ENCODE results near the gene IDH3G. TPM values are rescaled to one million over a fixed set of nuclear protein-coding genes. Genes with fewer than 3 reads are reported as not detected.
"Not testable (repeated sequence)": the region's sequence is repeated elsewhere in the genome, so short reads cannot be mapped to it uniquely, and the experiment has no call there.

The IDH3G gene
- total and polyA plus RNA-seq, 5 donors from 2014 or later: 64.4 to 127 (median 100) TPM

GRCh38 chrX:153763298-153763932, 30.8 kb downstream of the IDH3G start:
- H3K4me3 Mint-ChIP-seq: no peak overlapping the region
- H3K9me3 ChIP-seq (ENCODE audit: control insufficient read depth in 2 of 2, low read length in 2 of 2): no peaks in the 10 kb centered on the region
- ATAC-seq (ENCODE audit: low read depth in 2 of 2) (no peak), DNase-seq (no peak)
- no peaks in the 10 kb centered on the region for H3K4me1 ChIP-seq (ENCODE audit: control insufficient read depth, insufficient read depth, low read length, poor library complexity, severe bottlenecking)
- peaks cover 0 to 4% (median 0%) of the 10 kb centered on the region in 4 donors for H3K4me1 Mint-ChIP-seq
- no peaks in the 10 kb centered on the region for H3K27me3 Mint-ChIP-seq
- H3K36me3 Mint-ChIP-seq: no peaks in the 10 kb centered on the region
- H3K36me3 ChIP-seq (ENCODE audit: control insufficient read depth, insufficient read depth, low read length): no peaks in the 10 kb centered on the region
- H3K4me3 ChIP-seq (ENCODE audit: low read depth, low read length): no peak overlapping the region
- no peaks in the 10 kb centered on the region for H3K9me3 Mint-ChIP-seq
- H3K27ac Mint-ChIP-seq: no peak overlapping the region
- no peaks in the 10 kb centered on the region for H3K27me3 ChIP-seq (ENCODE audit: control insufficient read depth, insufficient read depth, low read length)
- H3K27ac ChIP-seq (ENCODE audit: insufficient read depth, low read length, poor library complexity, severe bottlenecking): no peak overlapping the region

- H3K4me1 Mint-ChIP-seq: peaks cover 0 to 4% (median 0%) of the 10 kb centered on the region in 4 donors
- Histone ChIP-seq H3K36me3 (ENCODE audit: control insufficient read depth, insufficient read depth, low read length) (no peaks in the 10 kb centered on the region), H3K27ac (ENCODE audit: insufficient read depth, low read length, poor library complexity, severe bottlenecking) (no peak overlapping the region), H3K4me3 (ENCODE audit: low read depth, low read length) (no peak overlapping the region), H3K4me1 (ENCODE audit: control insufficient read depth, insufficient read depth, low read length, poor library complexity, severe bottlenecking) (no peaks in the 10 kb centered on the region), H3K27me3 (ENCODE audit: control insufficient read depth, insufficient read depth, low read length) (no peaks in the 10 kb centered on the region), H3K9me3 (ENCODE audit: control insufficient read depth in 2 of 2, low read length in 2 of 2) (no peaks in the 10 kb centered on the region)
- ATAC-seq (ENCODE audit: low read depth in 2 of 2) (no peak), DNase-seq (no peak)
- H3K27ac Mint-ChIP-seq: peak overlapping the region in 1 of 3 donors; percentile 43
- H3K27me3 Mint-ChIP-seq: no peaks in the 10 kb centered on the region
- H3K36me3 Mint-ChIP-seq: no peaks in the 10 kb centered on the region
- no peak overlapping the region for H3K4me3 Mint-ChIP-seq
- no peaks in the 10 kb centered on the region for H3K9me3 Mint-ChIP-seq
These were observed 31.5 kb downstream of the IDH3G start for GRCh38 chrX:153762626-153763173.

- Mint-ChIP-seq H3K4me3 (no peak overlapping the region), H3K9me3 (no peaks in the 10 kb centered on the region), H3K27me3 (no peaks in the 10 kb centered on the region), H3K4me1 (peaks cover 0 to 4% (median 0%) of the 10 kb centered on the region in 4 donors), H3K27ac (no peak overlapping the region), H3K36me3 (no peaks in the 10 kb centered on the region)
- no peaks in the 10 kb centered on the region for H3K4me1 ChIP-seq (ENCODE audit: control insufficient read depth, insufficient read depth, low read length, poor library complexity, severe bottlenecking)
- no peak overlapping the region for H3K27ac ChIP-seq (ENCODE audit: insufficient read depth, low read length, poor library complexity, severe bottlenecking)
- H3K4me3 ChIP-seq (ENCODE audit: low read depth, low read length): no peak overlapping the region
- no peaks in the 10 kb centered on the region for H3K9me3 ChIP-seq (ENCODE audit: control insufficient read depth in 2 of 2, low read length in 2 of 2)
- no peaks in the 10 kb centered on the region for H3K27me3 ChIP-seq (ENCODE audit: control insufficient read depth, insufficient read depth, low read length)
- no peaks in the 10 kb centered on the region for H3K36me3 ChIP-seq (ENCODE audit: control insufficient read depth, insufficient read depth, low read length)
- no peak for DNase-seq
- no peak for ATAC-seq (ENCODE audit: low read depth in 2 of 2)
These were observed 32.3 kb downstream of the IDH3G start for GRCh38 chrX:153761863-153762262.

GRCh38 chrX:153755136-153755535, 39.0 kb downstream of the IDH3G start:
- H3K27me3 ChIP-seq (ENCODE audit: control insufficient read depth, insufficient read depth, low read length): no peaks in the 10 kb centered on the region
- H3K27ac Mint-ChIP-seq: no peak overlapping the region

GRCh38 chrX:153750127-153750774, 43.9 kb downstream of the IDH3G start:
- Histone ChIP-seq H3K27ac (ENCODE audit: insufficient read depth, low read length, poor library complexity, severe bottlenecking) (no peak overlapping the region), H3K4me1 (ENCODE audit: control insufficient read depth, insufficient read depth, low read length, poor library complexity, severe bottlenecking) (no peaks in the 10 kb centered on the region), H3K27me3 (ENCODE audit: control insufficient read depth, insufficient read depth, low read length) (no peaks in the 10 kb centered on the region), H3K4me3 (ENCODE audit: low read depth, low read length) (no peak overlapping the region), H3K36me3 (ENCODE audit: control insufficient read depth, insufficient read depth, low read length) (no peaks in the 10 kb centered on the region), H3K9me3 (ENCODE audit: control insufficient read depth in 2 of 2, low read length in 2 of 2) (no peaks in the 10 kb centered on the region)
- no peak overlapping the region for H3K4me3 Mint-ChIP-seq
- H3K4me1 Mint-ChIP-seq: no peaks in the 10 kb centered on the region
- H3K9me3 Mint-ChIP-seq: no peaks in the 10 kb centered on the region
- peaks cover 10% of the 10 kb centered on the region for H3K27me3 Mint-ChIP-seq
- ATAC-seq (ENCODE audit: low read depth in 2 of 2): no peak
- no peak for DNase-seq
- no peak overlapping the region for H3K27ac Mint-ChIP-seq
- H3K36me3 Mint-ChIP-seq: no peaks in the 10 kb centered on the region

More at GRCh38 chrX:153755136-153755535, 39.0 kb downstream of the IDH3G start:
- Mint-ChIP-seq H3K27me3 (peaks cover 5% of the 10 kb centered on the region), H3K4me1 (no peaks in the 10 kb centered on the region), H3K9me3 (peaks cover 0 to 1% (median 0%) of the 10 kb centered on the region in 7 donors), H3K36me3 (no peaks in the 10 kb centered on the region), H3K4me3 (no peak overlapping the region)
- DNase-seq (no peak), ATAC-seq (ENCODE audit: low read depth in 2 of 2) (no peak)
- Histone ChIP-seq H3K4me1 (ENCODE audit: control insufficient read depth, insufficient read depth, low read length, poor library complexity, severe bottlenecking) (no peaks in the 10 kb centered on the region), H3K4me3 (ENCODE audit: low read depth, low read length) (no peak overlapping the region), H3K27ac (ENCODE audit: insufficient read depth, low read length, poor library complexity, severe bottlenecking) (no peak overlapping the region), H3K9me3 (ENCODE audit: control insufficient read depth in 2 of 2, low read length in 2 of 2) (no peaks in the 10 kb centered on the region), H3K36me3 (ENCODE audit: control insufficient read depth, insufficient read depth, low read length) (no peaks in the 10 kb centered on the region)

- DNase-seq; H3K9me3 Mint-ChIP-seq; H3K4me1 Mint-ChIP-seq; H3K4me1 ChIP-seq (ENCODE audit: control insufficient read depth, insufficient read depth, low read length, poor library complexity, severe bottlenecking); H3K9me3 ChIP-seq (ENCODE audit: control insufficient read depth in 2 of 2, low read length in 2 of 2); H3K4me3 Mint-ChIP-seq; H3K36me3 ChIP-seq (ENCODE audit: control insufficient read depth, insufficient read depth, low read length); H3K27ac Mint-ChIP-seq; H3K4me3 ChIP-seq (ENCODE audit: low read depth, low read length); H3K27me3 ChIP-seq (ENCODE audit: control insufficient read depth, insufficient read depth, low read length); ATAC-seq (ENCODE audit: low read depth in 2 of 2); H3K27ac ChIP-seq (ENCODE audit: insufficient read depth, low read length, poor library complexity, severe bottlenecking); H3K36me3 Mint-ChIP-seq: not testable (repeated sequence)
- H3K27me3 Mint-ChIP-seq: peaks cover 10% of the 10 kb centered on the region
These were observed 45.2 kb downstream of the IDH3G start for GRCh38 chrX:153749017-153749416.

- not testable (repeated sequence) for ATAC-seq (ENCODE audit: low read depth in 2 of 2)
These were observed 47.2 kb downstream of the IDH3G start for GRCh38 chrX:153746991-153747390.

GRCh38 chrX:153746359-153746758, 47.8 kb downstream of the IDH3G start:
- Histone ChIP-seq H3K36me3 (ENCODE audit: control insufficient read depth, insufficient read depth, low read length) (no peaks in the 10 kb centered on the region), H3K4me3 (ENCODE audit: low read depth, low read length) (no peak overlapping the region), H3K27ac (ENCODE audit: insufficient read depth, low read length, poor library complexity, severe bottlenecking) (no peak overlapping the region), H3K27me3 (ENCODE audit: control insufficient read depth, insufficient read depth, low read length) (no peaks in the 10 kb centered on the region), H3K4me1 (ENCODE audit: control insufficient read depth, insufficient read depth, low read length, poor library complexity, severe bottlenecking) (peaks cover 3% of the 10 kb centered on the region), H3K9me3 (ENCODE audit: control insufficient read depth in 2 of 2, low read length in 2 of 2) (no peaks in the 10 kb centered on the region)
- peaks cover 5% of the 10 kb centered on the region for H3K27me3 Mint-ChIP-seq
- H3K4me1 Mint-ChIP-seq: peaks cover 0 to 4% (median 0%) of the 10 kb centered on the region in 4 donors
- H3K9me3 Mint-ChIP-seq: no peaks in the 10 kb centered on the region
- H3K4me3 Mint-ChIP-seq: no peak overlapping the region
- no peak overlapping the region for H3K27ac Mint-ChIP-seq
- no peak for ATAC-seq (ENCODE audit: low read depth in 2 of 2)
- H3K36me3 Mint-ChIP-seq: no peaks in the 10 kb centered on the region
- no peak for DNase-seq

More at GRCh38 chrX:153746991-153747390, 47.2 kb downstream of the IDH3G start:
- not testable (repeated sequence) for H3K27ac ChIP-seq (ENCODE audit: insufficient read depth, low read length, poor library complexity, severe bottlenecking); H3K9me3 Mint-ChIP-seq; H3K4me1 ChIP-seq (ENCODE audit: control insufficient read depth, insufficient read depth, low read length, poor library complexity, severe bottlenecking); H3K4me3 Mint-ChIP-seq; H3K4me3 ChIP-seq (ENCODE audit: low read depth, low read length); H3K9me3 ChIP-seq (ENCODE audit: control insufficient read depth in 2 of 2, low read length in 2 of 2); H3K27me3 ChIP-seq (ENCODE audit: control insufficient read depth, insufficient read depth, low read length); H3K27me3 Mint-ChIP-seq; H3K4me1 Mint-ChIP-seq; H3K27ac Mint-ChIP-seq; H3K36me3 Mint-ChIP-seq; H3K36me3 ChIP-seq (ENCODE audit: control insufficient read depth, insufficient read depth, low read length); DNase-seq
